IMR-90 (cell line): ENCODE results near the gene POLR2M. TPM values are rescaled to one million over a fixed set of nuclear protein-coding genes. Genes with fewer than 3 reads are reported as not detected.

ENCODE experiments used
- ATAC-seq: fragments of 200-7000 bp; cut with Tn5 transposase; 2 replicates; pipeline ENCODE4 v1.9.1; 2020; ENCODE audit warnings: low read depth, mild to moderate bottlenecking, moderate library complexity
- BruUV-seq: library from RNA; stranded (reverse); fragments of 400-500 nt; replicated peaks from 2 replicates; lab custom pipeline; 2021; lab: Mats Ljungman, UMichigan
- CTCF ChIA-PET: fragments of 300-600 bp; formaldehyde crosslinking; extraction: SDS; loops from one replicate; lab custom pipeline; 2021; ENCODE audit warnings: antibody characterized with exemption; lab: Yijun Ruan, JAX
- POLR2A ChIA-PET: fragments of 300-600 bp; sonication (Branson Sonifier 250); formaldehyde crosslinking; loops from one replicate; lab custom pipeline; 2022; ENCODE audit warnings: antibody characterized with exemption; ENCODE audit not compliant: unreplicated experiment; lab: Charles Lee
- DNase-seq: peaks from one replicate; pipeline ENCODE4 v3.0.0; 2013
- H2AFZ ChIP-seq: replicated peaks from 2 replicates; pipeline ENCODE3; 2013; ENCODE audit warnings: low read length, mild to moderate bottlenecking; ENCODE audit not compliant: poor library complexity
- H2AK5ac ChIP-seq: 2 replicates; pipeline ENCODE4 v1.6.1; 2013; ENCODE audit warnings: low read depth, low read length, inconsistent platforms
- H2AK9ac ChIP-seq: replicated peaks from 2 replicates; pipeline ENCODE3; 2013; ENCODE audit warnings: mild to moderate bottlenecking, low read depth, low read length, moderate library complexity; ENCODE audit not compliant: poor library complexity
- H2BK120ac ChIP-seq: 2 replicates; pipeline ENCODE4 v1.6.1; 2013; ENCODE audit warnings: low read depth, low read length, inconsistent platforms
- H2BK15ac ChIP-seq: 3 replicates; pipeline ENCODE4 v1.6.1; 2013; ENCODE audit warnings: low read depth, low read length, inconsistent platforms
- H2BK20ac ChIP-seq: 2 replicates; pipeline ENCODE4 v1.6.1; 2013; ENCODE audit warnings: low read depth, mild to moderate bottlenecking, inconsistent platforms, low read length, moderate library complexity
- H2BK5ac ChIP-seq: 2 replicates; pipeline ENCODE4 v1.6.1; 2013; ENCODE audit warnings: mild to moderate bottlenecking, low read depth, low read length, inconsistent platforms; ENCODE audit not compliant: poor library complexity, severe bottlenecking
- H3K14ac ChIP-seq: replicated peaks from 2 replicates; pipeline ENCODE4 v1.6.1; 2013; ENCODE audit warnings: low read depth, low read length, inconsistent platforms
- H3K18ac ChIP-seq: 2 replicates; pipeline ENCODE4 v1.6.1; 2013; ENCODE audit warnings: low read depth, low read length, control low read depth
- H3K23ac ChIP-seq: 2 replicates; pipeline ENCODE4 v1.6.1; 2013; ENCODE audit warnings: low read depth, low read length, inconsistent platforms
- H3K27ac ChIP-seq: 2 replicates; pipeline ENCODE4 v1.5.1; 2013; ENCODE audit warnings: mild to moderate bottlenecking, control low read depth, low read length; ENCODE audit not compliant: insufficient read depth
- H3K27me3 ChIP-seq: 2 replicates; pipeline ENCODE4 v1.6.1; 2013; ENCODE audit warnings: low read length; ENCODE audit not compliant: control insufficient read depth, insufficient read depth
- H3K36me3 ChIP-seq: 2 replicates; pipeline ENCODE4 v1.6.1; 2013; ENCODE audit warnings: low read length, mixed read lengths; ENCODE audit not compliant: control insufficient read depth, insufficient read depth
- H3K4ac ChIP-seq: 2 replicates; pipeline ENCODE4 v1.6.1; 2013; ENCODE audit warnings: low read depth, low read length, inconsistent platforms
- H3K4me1 ChIP-seq: 2 replicates; pipeline ENCODE4 v1.6.1; 2013; ENCODE audit warnings: low read length, mixed read lengths; ENCODE audit not compliant: control insufficient read depth, insufficient read depth
- H3K4me2 ChIP-seq: 2 replicates; pipeline ENCODE4 v1.6.1; 2013; ENCODE audit warnings: low read depth, mild to moderate bottlenecking, control low read depth, low read length, moderate library complexity
- H3K4me3 ChIP-seq: 2 replicates; pipeline ENCODE4 v1.5.1; 2013; ENCODE audit warnings: low read depth, mild to moderate bottlenecking, control low read depth, low read length, moderate library complexity; ENCODE audit not compliant: insufficient read depth
- H3K56ac ChIP-seq: 2 replicates; pipeline ENCODE4 v1.6.1; 2013; ENCODE audit warnings: low read length, inconsistent platforms; ENCODE audit not compliant: insufficient read depth; ENCODE audit errors: extremely low read depth
- H3K79me1 ChIP-seq, 2 experiments: 2 replicates each; pipeline ENCODE4 v1.6.1; 2013; ENCODE audit warnings: low read length in 2 of 2, inconsistent platforms in 1 of 2, low read depth in 1 of 2
- H3K9ac ChIP-seq: 2 replicates; pipeline ENCODE4 v1.6.1; 2013; ENCODE audit warnings: low read depth, low read length, control low read depth
- H3K9me1 ChIP-seq: 2 replicates; pipeline ENCODE4 v1.6.1; 2013; ENCODE audit warnings: low read length, inconsistent platforms; ENCODE audit not compliant: insufficient read depth
- H3K9me3 ChIP-seq: 2 replicates; pipeline ENCODE4 v1.6.1; 2013; ENCODE audit warnings: low read length; ENCODE audit not compliant: control insufficient read depth, insufficient read depth
- H4K20me1 ChIP-seq: 2 replicates; pipeline ENCODE4 v1.6.1; 2013; ENCODE audit warnings: low read length, inconsistent platforms; ENCODE audit not compliant: insufficient read depth
- H4K5ac ChIP-seq: 2 replicates; pipeline ENCODE4 v1.6.1; 2013; ENCODE audit warnings: mild to moderate bottlenecking, low read depth, low read length, control low read depth
- H4K8ac ChIP-seq, 2 experiments: 2 replicates each; pipeline ENCODE4 v1.6.1; 2013; ENCODE audit warnings: low read depth in 2 of 2, low read length in 2 of 2, control low read depth in 1 of 2, inconsistent platforms in 1 of 2
- H4K91ac ChIP-seq: 2 replicates; pipeline ENCODE4 v1.6.1; 2013; ENCODE audit warnings: low read depth, low read length, inconsistent platforms; ENCODE audit not compliant: insufficient read depth
- BHLHE40 ChIP-seq: fragments of 150-350 bp; IDR thresholded peaks from 2 replicates; pipeline ENCODE4 v1.6.1; 2016; ENCODE audit warnings: mild to moderate bottlenecking, low read depth, low read length
- CEBPB ChIP-seq: IDR thresholded peaks from 2 replicates; pipeline ENCODE4 v1.6.1; 2012; ENCODE audit warnings: low read depth, low read length, improper control_type of control experiment
- CHD1 ChIP-seq: IDR thresholded peaks from 2 replicates; pipeline ENCODE4 v1.6.1; 2012; ENCODE audit warnings: low read depth, low read length, improper control_type of control experiment
- FOS ChIP-seq: fragments of 150-350 bp; IDR thresholded peaks from 2 replicates; pipeline ENCODE4 v1.6.1; 2016; ENCODE audit warnings: low read depth, low read length
- MAFK ChIP-seq: IDR thresholded peaks from 2 replicates; pipeline ENCODE4 v1.6.1; 2012; ENCODE audit warnings: low read depth, low read length, improper control_type of control experiment
- MAZ ChIP-seq: IDR thresholded peaks from 2 replicates; pipeline ENCODE4 v1.6.1; 2012; ENCODE audit warnings: low read depth, mild to moderate bottlenecking, low read length, improper control_type of control experiment, moderate library complexity, borderline replicate concordance
- MXI1 ChIP-seq: IDR thresholded peaks from 2 replicates; pipeline ENCODE4 v1.6.1; 2012; ENCODE audit warnings: low read depth, mild to moderate bottlenecking, low read length, moderate library complexity, borderline replicate concordance
- NFE2L2 ChIP-seq: fragments of 150-350 bp; IDR thresholded peaks from 2 replicates; pipeline ENCODE4 v1.6.1; 2016; ENCODE audit warnings: low read depth, mild to moderate bottlenecking, low read length
- POLR2A ChIP-seq: IDR thresholded peaks from 2 replicates; pipeline ENCODE4 v1.6.1; 2012; ENCODE audit warnings: mild to moderate bottlenecking, low read depth, low read length
- RAD21 ChIP-seq: IDR thresholded peaks from 2 replicates; pipeline ENCODE4 v1.6.1; 2012; ENCODE audit warnings: low read length, improper control_type of control experiment
- RCOR1 ChIP-seq: IDR thresholded peaks from 2 replicates; pipeline ENCODE4 v1.6.1; 2012; ENCODE audit warnings: mild to moderate bottlenecking, low read length, improper control_type of control experiment; ENCODE audit not compliant: insufficient replicate concordance
- RFX5 ChIP-seq: IDR thresholded peaks from 2 replicates; pipeline ENCODE4 v1.8.0; 2012; ENCODE audit warnings: low read depth, mild to moderate bottlenecking, low read length, moderate library complexity
- SMC3 ChIP-seq: fragments of 150-350 bp; IDR thresholded peaks from 2 replicates; pipeline ENCODE4 v1.6.1; 2016; ENCODE audit warnings: low read depth, mild to moderate bottlenecking, antibody characterized with exemption, low read length, moderate library complexity
- dilution Hi-C: fragments of 300-500 bp; cut with HindIII; formaldehyde crosslinking; loops from one replicate; pipeline ENCODE4 v1.14.3; 2018; ENCODE audit warnings: low sequenced_read_pairs; ENCODE audit not compliant: unreplicated experiment
- in situ Hi-C: fragments of 300-500 bp; cut with MboI; formaldehyde crosslinking; loops from 3 replicates; pipeline ENCODE4 v1.14.3; 2019; ENCODE audit warnings: low sequenced_read_pairs, inconsistent platforms, mixed read lengths
- intact Hi-C: fragments of 100-400 bp; cut with micrococcal nuclease; formaldehyde crosslinking; loops from 2 replicates; pipeline ENCODE4 v1.10.0; 2022
- polyA plus RNA-seq, 3 experiments: library from polyadenylated mRNA; depleted of rRNA; stranded (reverse); fragments of >200 nt; gene quantifications; 2 replicates each; pipeline ENCODE4 v1.2.3, GENCODE V29; 2012; ENCODE audit warnings: low replicate concordance in 1 of 3
- total RNA-seq: library from RNA; depleted of rRNA; stranded (reverse); fragments of >200 nt; gene quantifications from 2 replicates; pipeline ENCODE4 v1.2.3, GENCODE V29; 2012
- TF ChIP-seq, protein P1 (sequence below): fragments of 150-350 bp; IDR thresholded peaks from 2 replicates; pipeline ENCODE4 v1.6.1; 2017; ENCODE audit warnings: mild to moderate bottlenecking, antibody characterized with exemption, low read length, low read depth
- TF ChIP-seq, protein P2 (sequence below): fragments of 150-350 bp; IDR thresholded peaks from 2 replicates; pipeline ENCODE4 v1.6.1; 2016; ENCODE audit warnings: low read depth, mild to moderate bottlenecking, low read length, moderate library complexity, borderline replicate concordance
- TF ChIP-seq, protein P3 (sequence below): conservative IDR thresholded peaks from 2 replicates; pipeline ENCODE4 v1.5.1; 2012; ENCODE audit warnings: mild to moderate bottlenecking, low read depth, low read length, improper control_type of control experiment

The POLR2M gene
- total and polyA plus RNA-seq, 2 of the 4 experiments (the other 2 are of a cell fraction), result 60.8 to 117 TPM

DNA sequence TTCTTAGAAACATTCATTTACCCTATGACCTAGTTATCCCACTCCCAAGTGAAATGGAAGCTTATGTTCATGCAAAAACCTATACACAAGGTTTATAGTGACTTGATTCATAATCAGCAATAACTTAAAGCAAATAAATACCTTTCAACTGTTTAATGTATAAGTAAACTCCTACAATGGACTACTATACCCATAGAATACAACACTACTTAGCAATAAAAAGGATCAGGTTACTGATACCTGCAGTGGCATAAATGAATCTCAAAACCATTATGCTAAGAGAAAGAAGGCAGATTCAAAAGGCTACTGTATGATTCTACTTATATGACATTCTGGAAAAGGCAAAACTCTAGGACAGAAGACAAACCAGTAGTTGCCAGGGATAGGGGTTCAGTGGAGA lies 8.3 kb upstream of the POLR2M start:
- H3K4me1 ChIP-seq, result no peaks in the 10 kb centered on the region
- no peak overlapping the region for H3K9ac ChIP-seq
- in situ Hi-C loops (no loop called here), intact Hi-C loops (no loop called here), dilution Hi-C loops (no loop called here)
- H3K79me1 ChIP-seq, result no peaks in the 10 kb centered on the region
- no peak overlapping the region for H2BK120ac ChIP-seq
- H3K4ac ChIP-seq, result no peak overlapping the region
- H3K4me3 ChIP-seq, result no peak overlapping the region
- no peaks in the 10 kb centered on the region for H3K9me3 ChIP-seq
- no peak overlapping the region for H4K5ac ChIP-seq
- H3K36me3 ChIP-seq, result no peaks in the 10 kb centered on the region
- no peak overlapping the region for H4K91ac ChIP-seq
- ATAC-seq (no peak), DNase-seq (no peak)
- no TSS peak for BruUV-seq
- no peak overlapping the region for H2AK9ac ChIP-seq
- ChIA-PET CTCF (no interaction called here), POLR2A (no interaction called here)
- no peak overlapping the region for H3K56ac ChIP-seq
- H3K18ac ChIP-seq, result no peak overlapping the region
- H2AFZ ChIP-seq, result no peak overlapping the region
- TF ChIP-seq MXI1, result no peak
- no peak for TF ChIP-seq FOS
- TF ChIP-seq CHD1, result no peak
- TF ChIP-seq, protein P1, sequence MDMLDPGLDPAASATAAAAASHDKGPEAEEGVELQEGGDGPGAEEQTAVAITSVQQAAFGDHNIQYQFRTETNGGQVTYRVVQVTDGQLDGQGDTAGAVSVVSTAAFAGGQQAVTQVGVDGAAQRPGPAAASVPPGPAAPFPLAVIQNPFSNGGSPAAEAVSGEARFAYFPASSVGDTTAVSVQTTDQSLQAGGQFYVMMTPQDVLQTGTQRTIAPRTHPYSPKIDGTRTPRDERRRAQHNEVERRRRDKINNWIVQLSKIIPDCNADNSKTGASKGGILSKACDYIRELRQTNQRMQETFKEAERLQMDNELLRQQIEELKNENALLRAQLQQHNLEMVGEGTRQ, result no peak
- TF ChIP-seq NFE2L2, result no peak
- no peak for TF ChIP-seq BHLHE40
- no peak for TF ChIP-seq RCOR1
- TF ChIP-seq, protein P2, sequence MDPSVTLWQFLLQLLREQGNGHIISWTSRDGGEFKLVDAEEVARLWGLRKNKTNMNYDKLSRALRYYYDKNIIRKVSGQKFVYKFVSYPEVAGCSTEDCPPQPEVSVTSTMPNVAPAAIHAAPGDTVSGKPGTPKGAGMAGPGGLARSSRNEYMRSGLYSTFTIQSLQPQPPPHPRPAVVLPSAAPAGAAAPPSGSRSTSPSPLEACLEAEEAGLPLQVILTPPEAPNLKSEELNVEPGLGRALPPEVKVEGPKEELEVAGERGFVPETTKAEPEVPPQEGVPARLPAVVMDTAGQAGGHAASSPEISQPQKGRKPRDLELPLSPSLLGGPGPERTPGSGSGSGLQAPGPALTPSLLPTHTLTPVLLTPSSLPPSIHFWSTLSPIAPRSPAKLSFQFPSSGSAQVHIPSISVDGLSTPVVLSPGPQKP, result no peak
- no peak for TF ChIP-seq MAZ
- no peak for TF ChIP-seq RAD21
- no peak for TF ChIP-seq POLR2A
- TF ChIP-seq CEBPB, result no peak
- TF ChIP-seq, protein P3, sequence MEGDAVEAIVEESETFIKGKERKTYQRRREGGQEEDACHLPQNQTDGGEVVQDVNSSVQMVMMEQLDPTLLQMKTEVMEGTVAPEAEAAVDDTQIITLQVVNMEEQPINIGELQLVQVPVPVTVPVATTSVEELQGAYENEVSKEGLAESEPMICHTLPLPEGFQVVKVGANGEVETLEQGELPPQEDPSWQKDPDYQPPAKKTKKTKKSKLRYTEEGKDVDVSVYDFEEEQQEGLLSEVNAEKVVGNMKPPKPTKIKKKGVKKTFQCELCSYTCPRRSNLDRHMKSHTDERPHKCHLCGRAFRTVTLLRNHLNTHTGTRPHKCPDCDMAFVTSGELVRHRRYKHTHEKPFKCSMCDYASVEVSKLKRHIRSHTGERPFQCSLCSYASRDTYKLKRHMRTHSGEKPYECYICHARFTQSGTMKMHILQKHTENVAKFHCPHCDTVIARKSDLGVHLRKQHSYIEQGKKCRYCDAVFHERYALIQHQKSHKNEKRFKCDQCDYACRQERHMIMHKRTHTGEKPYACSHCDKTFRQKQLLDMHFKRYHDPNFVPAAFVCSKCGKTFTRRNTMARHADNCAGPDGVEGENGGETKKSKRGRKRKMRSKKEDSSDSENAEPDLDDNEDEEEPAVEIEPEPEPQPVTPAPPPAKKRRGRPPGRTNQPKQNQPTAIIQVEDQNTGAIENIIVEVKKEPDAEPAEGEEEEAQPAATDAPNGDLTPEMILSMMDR, result no peak
- no peak for TF ChIP-seq RFX5
- TF ChIP-seq SMC3, result no peak
- TF ChIP-seq MAFK, result no peak
- H3K9me1 ChIP-seq, result no peaks in the 10 kb centered on the region
- no peak overlapping the region for H3K4me2 ChIP-seq
- no peak overlapping the region for H3K14ac ChIP-seq
- no peak overlapping the region for H2BK5ac ChIP-seq
- H4K8ac ChIP-seq, result no peak overlapping the region
- H4K20me1 ChIP-seq, result no peaks in the 10 kb centered on the region
- no peak overlapping the region for H2AK5ac ChIP-seq
- H2BK15ac ChIP-seq, result no peak overlapping the region
- peaks cover 3% of the 10 kb centered on the region; the same call in 1 of the 2 replicates for H3K27me3 ChIP-seq
- no peak overlapping the region for H3K23ac ChIP-seq
- no peak overlapping the region for H2BK20ac ChIP-seq
- no peak overlapping the region for H3K27ac ChIP-seq
